Choroid plexus epithelial cell (primary cell): ENCODE results near the gene ARHGEF19.
"Not testable (repeated sequence)": the region's sequence is repeated elsewhere in the genome, so short reads cannot be mapped to it uniquely, and the experiment has no call there.

Source experiments
- DNase-seq: peaks from one replicate; pipeline ENCODE4 v3.0.0-alpha.2; 2010; ENCODE audit warnings: low read depth
- H3K4me3 ChIP-seq: 2 replicates; pipeline ENCODE4 v1.5.1; 2011; ENCODE audit warnings: low read depth, mild to moderate bottlenecking, control low read depth, low read length, moderate library complexity
- TF ChIP-seq, protein P1 (sequence below): conservative IDR thresholded peaks from 2 replicates; pipeline ENCODE4 v1.5.1; 2011; ENCODE audit warnings: low read depth, mild to moderate bottlenecking, control low read depth, inconsistent platforms, low read length, moderate library complexity

ARHGEF19 gene

DNA sequence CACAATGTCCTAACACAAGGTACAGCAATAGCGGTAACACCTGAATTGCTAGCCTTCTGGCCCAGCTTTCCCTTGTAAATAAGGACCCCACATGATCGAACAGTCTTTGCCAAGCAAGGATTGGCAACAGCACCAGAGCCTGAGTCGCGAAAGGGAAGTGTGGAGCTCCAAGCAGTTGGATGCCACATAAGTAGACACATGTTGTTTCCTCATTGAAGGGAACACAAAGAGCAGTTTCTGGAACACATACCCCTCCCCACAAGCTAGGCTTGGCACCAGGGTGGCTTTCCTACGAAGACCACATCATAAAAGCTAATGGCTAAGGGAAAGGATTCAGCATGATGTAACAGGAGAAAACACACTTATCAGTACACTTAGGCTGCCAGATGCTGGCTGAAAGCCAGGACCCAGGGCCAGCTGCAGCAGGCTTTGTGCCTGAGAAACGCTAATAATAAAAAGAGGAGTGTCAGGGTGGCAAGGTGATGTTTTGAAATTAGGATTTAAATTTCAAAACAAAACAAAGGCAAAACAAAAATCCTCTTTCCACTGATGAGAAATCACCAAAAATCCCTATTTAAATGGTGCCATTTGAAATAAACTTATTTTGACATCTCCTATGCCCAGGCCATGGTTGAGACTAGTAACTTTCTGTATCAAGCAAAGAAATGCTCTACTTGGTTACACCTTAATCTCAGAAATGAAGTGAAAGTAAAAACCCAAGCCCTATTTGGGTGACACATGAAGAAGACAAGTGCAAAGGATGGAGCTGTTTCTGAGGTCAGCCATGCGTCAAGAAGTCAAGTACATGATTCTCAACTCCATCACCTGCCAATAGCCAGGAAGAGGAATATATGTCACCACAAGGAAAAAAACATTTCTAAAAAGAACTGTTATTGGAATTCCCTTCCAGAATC lies 36.4 kb upstream of the ARHGEF19 start:
- peak; percentile 85 for DNase-seq
- no peak overlapping the region for H3K4me3 ChIP-seq
- TF ChIP-seq, protein P1, sequence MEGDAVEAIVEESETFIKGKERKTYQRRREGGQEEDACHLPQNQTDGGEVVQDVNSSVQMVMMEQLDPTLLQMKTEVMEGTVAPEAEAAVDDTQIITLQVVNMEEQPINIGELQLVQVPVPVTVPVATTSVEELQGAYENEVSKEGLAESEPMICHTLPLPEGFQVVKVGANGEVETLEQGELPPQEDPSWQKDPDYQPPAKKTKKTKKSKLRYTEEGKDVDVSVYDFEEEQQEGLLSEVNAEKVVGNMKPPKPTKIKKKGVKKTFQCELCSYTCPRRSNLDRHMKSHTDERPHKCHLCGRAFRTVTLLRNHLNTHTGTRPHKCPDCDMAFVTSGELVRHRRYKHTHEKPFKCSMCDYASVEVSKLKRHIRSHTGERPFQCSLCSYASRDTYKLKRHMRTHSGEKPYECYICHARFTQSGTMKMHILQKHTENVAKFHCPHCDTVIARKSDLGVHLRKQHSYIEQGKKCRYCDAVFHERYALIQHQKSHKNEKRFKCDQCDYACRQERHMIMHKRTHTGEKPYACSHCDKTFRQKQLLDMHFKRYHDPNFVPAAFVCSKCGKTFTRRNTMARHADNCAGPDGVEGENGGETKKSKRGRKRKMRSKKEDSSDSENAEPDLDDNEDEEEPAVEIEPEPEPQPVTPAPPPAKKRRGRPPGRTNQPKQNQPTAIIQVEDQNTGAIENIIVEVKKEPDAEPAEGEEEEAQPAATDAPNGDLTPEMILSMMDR = no peak

DNA sequence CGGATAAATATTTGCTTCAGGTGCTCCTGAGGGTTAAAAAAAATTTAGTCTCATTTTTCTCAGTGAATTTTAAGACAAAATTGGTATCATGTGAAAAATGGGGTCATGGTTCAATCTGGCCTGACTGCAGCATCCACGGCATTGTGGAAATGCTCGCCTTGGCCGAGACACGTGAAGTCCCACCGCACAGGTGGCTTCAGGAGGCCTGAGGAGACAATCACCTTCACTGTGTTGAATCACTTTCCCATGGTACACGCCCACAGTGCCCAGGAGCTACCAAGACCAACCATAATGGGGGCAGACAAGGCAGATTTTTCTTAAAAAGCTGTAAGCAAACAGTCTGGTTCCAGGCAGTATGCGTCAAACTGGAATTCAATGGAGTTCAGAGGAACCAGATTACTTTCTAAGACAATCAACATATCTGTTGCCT lies 35.6 kb upstream of the ARHGEF19 start:
- no peak for DNase-seq
- no peak overlapping the region for H3K4me3 ChIP-seq
- TF ChIP-seq, protein P1 = no peak

DNA sequence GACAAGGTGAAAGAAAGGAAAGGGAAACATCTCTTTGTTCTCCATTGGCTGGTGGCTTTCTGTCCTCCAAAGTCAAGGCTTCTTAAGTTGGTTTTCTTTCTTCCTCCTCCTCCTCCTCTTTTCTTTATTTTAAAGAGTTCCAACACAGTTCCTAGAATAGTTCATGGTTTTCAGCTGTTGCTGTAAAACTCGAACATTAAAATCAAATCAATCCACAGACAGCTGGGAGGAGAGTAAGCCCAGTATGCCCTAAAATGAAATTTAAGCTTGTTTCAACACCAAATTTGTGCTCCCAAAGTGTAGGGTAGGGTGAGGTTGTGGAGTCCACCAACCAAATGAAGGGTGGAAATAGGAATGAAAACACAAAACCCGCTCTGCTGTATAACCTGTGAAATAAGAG lies 35.0 kb upstream of the ARHGEF19 start:
- no peak for DNase-seq
- TF ChIP-seq, protein P1 = no peak
- no peak overlapping the region for H3K4me3 ChIP-seq

- no peak overlapping the region for H3K4me3 ChIP-seq
- TF ChIP-seq, protein P1 = no peak
- no peak for DNase-seq
Measured at GRCh38 chr1:16246961-16247360, 34.5 kb upstream of the ARHGEF19 start.

GRCh38 chr1:16246239-16246638 lies 33.8 kb upstream of the ARHGEF19 start:
- H3K4me3 ChIP-seq, DNase-seq: not testable (repeated sequence)

DNA sequence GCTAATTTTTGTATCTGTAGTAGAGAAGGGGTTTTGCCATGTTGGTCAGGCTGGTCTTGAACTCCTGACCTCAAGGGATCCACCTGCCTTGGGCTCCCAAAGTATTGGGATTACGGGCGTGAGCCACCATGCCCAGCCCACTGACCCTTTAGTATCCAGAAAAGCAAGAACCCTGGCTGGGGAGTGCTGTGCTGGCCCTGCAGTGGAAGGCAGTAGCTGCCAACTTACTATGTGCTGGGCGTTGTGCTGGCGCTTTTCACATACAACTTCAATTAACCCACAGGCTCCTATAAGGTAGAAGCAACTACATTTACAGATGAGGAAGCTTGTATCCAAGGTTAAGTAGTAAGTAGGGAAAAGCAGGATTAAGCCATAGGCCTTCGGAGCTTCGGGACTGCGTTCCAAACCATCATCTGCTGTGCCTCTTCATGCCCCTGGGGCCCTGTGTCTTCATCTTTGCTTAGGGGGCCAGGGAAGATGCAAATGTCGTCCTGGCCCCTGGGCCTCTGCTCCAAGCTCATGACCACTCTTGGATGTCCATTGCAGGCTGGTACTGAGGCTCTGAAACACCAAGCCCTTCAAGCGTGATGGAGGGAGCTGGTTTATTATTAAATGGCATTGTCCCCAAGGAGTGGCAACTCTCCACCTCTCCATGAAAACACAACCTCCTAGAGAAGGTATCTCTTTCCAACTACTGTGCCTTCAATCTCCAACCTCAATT lies 33.2 kb upstream of the ARHGEF19 start:
- no peak overlapping the region for H3K4me3 ChIP-seq
- no peak for DNase-seq
- TF ChIP-seq, protein P1 = no peak

DNA sequence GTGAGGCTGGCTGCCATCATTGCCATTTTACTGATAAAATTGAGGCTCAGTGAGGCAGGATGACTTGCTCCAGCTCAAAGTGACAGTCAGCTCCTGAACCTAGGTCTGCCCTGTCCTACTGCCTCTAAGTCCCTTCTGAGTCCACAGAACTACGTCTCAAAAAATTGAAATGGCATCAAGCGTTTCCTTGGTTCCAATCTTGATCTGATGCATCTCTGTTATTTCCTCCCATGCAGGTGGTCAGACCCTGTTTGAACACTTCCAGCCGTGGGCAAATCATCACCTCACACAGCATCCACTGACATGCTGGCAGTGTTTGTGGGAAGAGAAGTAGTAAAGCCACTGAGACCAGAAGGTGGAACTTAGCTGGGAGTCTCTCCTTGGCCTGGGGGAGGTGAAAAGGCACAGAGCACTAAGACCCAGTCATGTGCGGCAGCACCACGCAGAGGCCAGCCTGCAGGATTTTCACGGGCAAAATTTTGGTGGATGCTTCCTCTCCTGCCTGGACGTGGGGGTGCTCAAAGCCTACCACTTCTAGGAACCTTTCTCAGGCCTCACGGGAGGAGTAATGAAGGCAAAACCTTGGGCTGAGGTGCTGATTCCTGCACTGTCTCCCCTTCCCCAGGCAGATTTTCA lies 32.3 kb upstream of the ARHGEF19 start:
- no peak for DNase-seq
- no peak overlapping the region for H3K4me3 ChIP-seq
- TF ChIP-seq, protein P1 = no peak
